Measurements from ENCODE around the gene SLC8A3. TPM values are rescaled to one million over a fixed set of nuclear protein-coding genes. Genes with fewer than 3 reads are reported as not detected.

Gene SLC8A3
- total RNA-seq, 4 donors from 2014 or later, result 0.85 to 1.8 (median 1.0) TPM; not detected in 1

GRCh38 chr14:70108419-70108818 is 80.3 kb downstream of the SLC8A3 start:
- no peak for DNase-seq

GRCh38 chr14:70107309-70107708 is 81.4 kb downstream of the SLC8A3 start:
- intact Hi-C loops (cut with DNase I; ENCODE audit: low total_unique reads), result no loop called here
- no peak for TF ChIP-seq POLR2A (IDR thresholded peaks at IDR 0.05)
- no peak for TF ChIP-seq CTCF (IDR thresholded peaks at IDR 0.05)

More at GRCh38 chr14:70108419-70108818, 80.3 kb downstream of the SLC8A3 start:
- Histone ChIP-seq H3K36me3 (no peaks in the 10 kb centered on the region), H3K27ac (no peak overlapping the region), H3K27me3 (no peaks in the 10 kb centered on the region), H3K9me3 (no peaks in the 10 kb centered on the region), H3K4me1 (no peaks in the 10 kb centered on the region), H3K4me3 (no peak overlapping the region)
- TF ChIP-seq POLR2A (IDR thresholded peaks at IDR 0.05), result no peak
- no peak for TF ChIP-seq CTCF (IDR thresholded peaks at IDR 0.05)
- intact Hi-C loops (cut with DNase I; ENCODE audit: low total_unique reads), result no loop called here

GRCh38 chr14:70100071-70100470 is 88.7 kb downstream of the SLC8A3 start:
- Histone ChIP-seq H3K4me1 (no peaks in the 10 kb centered on the region), H3K27ac (no peak overlapping the region), H3K36me3 (no peaks in the 10 kb centered on the region), H3K27me3 (no peaks in the 10 kb centered on the region), H3K4me3 (no peak overlapping the region), H3K9me3 (no peaks in the 10 kb centered on the region)
- DNase-seq, result no peak
- intact Hi-C loops (cut with DNase I; ENCODE audit: low total_unique reads), result no loop called here
- TF ChIP-seq CTCF (IDR thresholded peaks at IDR 0.05) (no peak), POLR2A (IDR thresholded peaks at IDR 0.05) (no peak)

More at GRCh38 chr14:70107309-70107708, 81.4 kb downstream of the SLC8A3 start:
- Histone ChIP-seq H3K27ac (no peak overlapping the region), H3K9me3 (no peaks in the 10 kb centered on the region), H3K27me3 (no peaks in the 10 kb centered on the region), H3K4me1 (no peaks in the 10 kb centered on the region), H3K36me3 (no peaks in the 10 kb centered on the region), H3K4me3 (no peak overlapping the region)
- no peak for DNase-seq

GRCh38 chr14:70098250-70098809 is 90.4 kb downstream of the SLC8A3 start:
- Histone ChIP-seq H3K9me3 (no peaks in the 10 kb centered on the region), H3K27ac (no peak overlapping the region), H3K36me3 (no peaks in the 10 kb centered on the region), H3K27me3 (no peaks in the 10 kb centered on the region), H3K4me3 (no peak overlapping the region), H3K4me1 (no peaks in the 10 kb centered on the region)
- DNase-seq, result no peak
- TF ChIP-seq POLR2A (IDR thresholded peaks at IDR 0.05), result no peak
- TF ChIP-seq CTCF (IDR thresholded peaks at IDR 0.05), result no peak
- intact Hi-C loops (cut with DNase I; ENCODE audit: low total_unique reads), result no loop called here

GRCh38 chr14:70097576-70098249 is 91.0 kb downstream of the SLC8A3 start:
- Histone ChIP-seq H3K4me3 (no peak overlapping the region), H3K27ac (no peak overlapping the region), H3K27me3 (no peaks in the 10 kb centered on the region), H3K36me3 (no peaks in the 10 kb centered on the region), H3K9me3 (no peaks in the 10 kb centered on the region), H3K4me1 (no peaks in the 10 kb centered on the region)
- DNase-seq, result no peak
- intact Hi-C loops (cut with DNase I; ENCODE audit: low total_unique reads), result no loop called here
- TF ChIP-seq CTCF (IDR thresholded peaks at IDR 0.05) (no peak), POLR2A (IDR thresholded peaks at IDR 0.05) (no peak)

Measured in uterus (tissue), 4 donors.